ENCODE measurements around the gene CRACDL. TPM values are rescaled to one million over a fixed set of nuclear protein-coding genes. Genes with fewer than 3 reads are reported as not detected.

CRACDL gene
- total RNA-seq, 2 experiments from 2014 or later = 0.36 to 1.5 TPM

GRCh38 chr2:98947554-98947953 is 11.5 kb upstream of the CRACDL start:
- no peak for ATAC-seq (ENCODE audit: poor library complexity)
- Mint-ChIP-seq H3K27ac (no peak overlapping the region), H3K27me3 (peaks cover 42% of the 10 kb centered on the region)

GRCh38 chr2:98946855-98947254 is 10.8 kb upstream of the CRACDL start:
- H3K9me3 Mint-ChIP-seq = no peaks in the 10 kb centered on the region
- ChIA-PET CTCF (no interaction called here), POLR2A (no interaction called here)
- no peaks in the 10 kb centered on the region for H3K36me3 Mint-ChIP-seq (ENCODE audit: low read depth)
- H3K4me1 Mint-ChIP-seq (ENCODE audit: low read depth) = no peaks in the 10 kb centered on the region
- Histone ChIP-seq H3K27me3 (ENCODE audit: control insufficient read depth in 1 of 2, insufficient read depth in 2 of 2, low read length in 2 of 2) (peaks cover 0 to 9% of the 10 kb centered on the region in 2 experiments), H3K27ac (ENCODE audit: low read depth in 1 of 2, low read length in 2 of 2) (no peak overlapping the region), H3K4me3 (ENCODE audit: low read length) (no peak overlapping the region), H3K4me1 (ENCODE audit: insufficient read depth, low read length) (no peaks in the 10 kb centered on the region), H3K9me3 (ENCODE audit: control insufficient read depth in 1 of 2, insufficient read depth in 1 of 2, low read length in 2 of 2) (no peaks in the 10 kb centered on the region), H3K36me3 (ENCODE audit: insufficient read depth, low read length) (no peaks in the 10 kb centered on the region)
- ATAC-seq (ENCODE audit: poor library complexity) (no peak), DNase-seq (no peak)
- peaks cover 35% of the 10 kb centered on the region for H3K27me3 Mint-ChIP-seq
- TF ChIP-seq, protein P1, sequence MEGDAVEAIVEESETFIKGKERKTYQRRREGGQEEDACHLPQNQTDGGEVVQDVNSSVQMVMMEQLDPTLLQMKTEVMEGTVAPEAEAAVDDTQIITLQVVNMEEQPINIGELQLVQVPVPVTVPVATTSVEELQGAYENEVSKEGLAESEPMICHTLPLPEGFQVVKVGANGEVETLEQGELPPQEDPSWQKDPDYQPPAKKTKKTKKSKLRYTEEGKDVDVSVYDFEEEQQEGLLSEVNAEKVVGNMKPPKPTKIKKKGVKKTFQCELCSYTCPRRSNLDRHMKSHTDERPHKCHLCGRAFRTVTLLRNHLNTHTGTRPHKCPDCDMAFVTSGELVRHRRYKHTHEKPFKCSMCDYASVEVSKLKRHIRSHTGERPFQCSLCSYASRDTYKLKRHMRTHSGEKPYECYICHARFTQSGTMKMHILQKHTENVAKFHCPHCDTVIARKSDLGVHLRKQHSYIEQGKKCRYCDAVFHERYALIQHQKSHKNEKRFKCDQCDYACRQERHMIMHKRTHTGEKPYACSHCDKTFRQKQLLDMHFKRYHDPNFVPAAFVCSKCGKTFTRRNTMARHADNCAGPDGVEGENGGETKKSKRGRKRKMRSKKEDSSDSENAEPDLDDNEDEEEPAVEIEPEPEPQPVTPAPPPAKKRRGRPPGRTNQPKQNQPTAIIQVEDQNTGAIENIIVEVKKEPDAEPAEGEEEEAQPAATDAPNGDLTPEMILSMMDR (IDR thresholded peaks at IDR 0.05) = no peak
- intact Hi-C loops (cut with DNase I, micrococcal nuclease) = no loop called here
- H3K27ac Mint-ChIP-seq = no peak overlapping the region
- no peak overlapping the region for H3K4me3 Mint-ChIP-seq

More at GRCh38 chr2:98947554-98947953, 11.5 kb upstream of the CRACDL start:
- TF ChIP-seq, protein P1 (IDR thresholded peaks at IDR 0.05) = no peak
- no peaks in the 10 kb centered on the region for H3K36me3 ChIP-seq (ENCODE audit: insufficient read depth, low read length)
- H3K9me3 ChIP-seq (ENCODE audit: control insufficient read depth in 1 of 2, insufficient read depth in 1 of 2, low read length in 2 of 2) = no peaks in the 10 kb centered on the region
- no peaks in the 10 kb centered on the region for H3K4me1 Mint-ChIP-seq (ENCODE audit: low read depth)
- ChIA-PET POLR2A (no interaction called here), CTCF (no interaction called here)
- DNase-seq = no peak
- H3K4me3 Mint-ChIP-seq = no peak overlapping the region
- intact Hi-C loops (cut with DNase I, micrococcal nuclease) = no loop called here
- no peaks in the 10 kb centered on the region for H3K9me3 Mint-ChIP-seq
- H3K36me3 Mint-ChIP-seq (ENCODE audit: low read depth) = no peaks in the 10 kb centered on the region
- peaks cover 0 to 9% of the 10 kb centered on the region in 2 experiments for H3K27me3 ChIP-seq (ENCODE audit: control insufficient read depth in 1 of 2, insufficient read depth in 2 of 2, low read length in 2 of 2)
- H3K4me1 ChIP-seq (ENCODE audit: insufficient read depth, low read length) = no peaks in the 10 kb centered on the region
- no peak overlapping the region for H3K4me3 ChIP-seq (ENCODE audit: low read length)
- no peak overlapping the region for H3K27ac ChIP-seq (ENCODE audit: low read depth in 1 of 2, low read length in 2 of 2)

DNA sequence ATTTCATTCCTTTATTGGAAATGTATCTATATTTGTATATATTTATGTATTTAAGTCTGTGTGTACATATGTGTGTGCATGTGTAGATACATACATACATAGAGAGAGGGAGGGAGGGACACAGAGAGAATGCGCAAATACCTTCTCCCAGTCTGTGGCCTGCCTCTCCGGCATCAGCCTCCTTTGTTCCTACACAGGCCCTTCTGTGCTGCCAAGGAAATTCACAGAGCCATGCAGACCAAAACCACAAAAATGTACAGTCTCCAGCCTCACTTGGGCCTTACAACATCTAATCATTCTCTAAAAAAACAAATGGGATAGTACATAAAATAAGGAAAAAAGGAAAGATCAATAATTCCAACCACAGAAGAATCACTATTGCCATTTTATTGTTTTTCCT is 8.8 kb upstream of the CRACDL start:
- ChIA-PET CTCF (no interaction called here), POLR2A (no interaction called here)
- Histone ChIP-seq H3K4me1 (ENCODE audit: insufficient read depth, low read length) (no peaks in the 10 kb centered on the region), H3K36me3 (ENCODE audit: insufficient read depth, low read length) (no peaks in the 10 kb centered on the region), H3K4me3 (ENCODE audit: low read length) (no peak overlapping the region), H3K27me3 (ENCODE audit: control insufficient read depth in 1 of 2, insufficient read depth in 2 of 2, low read length in 2 of 2) (peaks cover 0 to 2% of the 10 kb centered on the region in 2 experiments), H3K9me3 (ENCODE audit: control insufficient read depth in 1 of 2, insufficient read depth in 1 of 2, low read length in 2 of 2) (no peaks in the 10 kb centered on the region), H3K27ac (ENCODE audit: low read depth in 1 of 2, low read length in 2 of 2) (no peak overlapping the region)
- DNase-seq = no peak
- no peaks in the 10 kb centered on the region for H3K36me3 Mint-ChIP-seq (ENCODE audit: low read depth)
- peaks cover 26% of the 10 kb centered on the region for H3K27me3 Mint-ChIP-seq
- TF ChIP-seq, protein P1 (IDR thresholded peaks at IDR 0.05) = no peak
- H3K4me1 Mint-ChIP-seq (ENCODE audit: low read depth) = no peaks in the 10 kb centered on the region
- no peak for ATAC-seq (ENCODE audit: poor library complexity)
- H3K9me3 Mint-ChIP-seq = no peaks in the 10 kb centered on the region
- H3K4me3 Mint-ChIP-seq = no peak overlapping the region
- intact Hi-C loops (cut with DNase I, micrococcal nuclease) = no loop called here
- no peak overlapping the region for H3K27ac Mint-ChIP-seq

All from CD4-positive, alpha-beta T cell (primary cell).